Measurements from ENCODE around the gene CHD3. TPM values are rescaled to one million over a fixed set of nuclear protein-coding genes. Genes with fewer than 3 reads are reported as not detected.

Gene CHD3
- total and polyA plus RNA-seq, 2 donors (not counting 1 experiment from before 2014, with no cell fraction given) = 68.1 to 69.1 TPM

DNA sequence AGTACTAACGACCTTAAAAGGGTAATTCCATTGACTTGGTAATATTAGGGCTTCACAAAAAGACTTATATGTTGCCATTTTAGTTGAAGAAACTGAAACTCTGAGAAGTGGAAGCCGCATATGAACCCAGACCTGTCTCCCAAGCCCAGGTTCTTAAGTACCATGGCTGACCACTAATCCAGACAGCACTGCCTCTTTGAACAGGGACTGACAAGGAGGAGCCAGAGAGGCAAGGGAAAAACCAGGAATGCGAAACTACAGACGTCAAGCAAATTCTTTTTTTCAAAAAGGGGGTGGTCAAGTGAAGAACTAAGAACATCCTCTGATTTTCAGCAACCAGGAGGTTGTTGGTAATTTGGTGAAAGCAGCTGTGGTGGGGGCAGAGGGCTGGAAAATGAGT lies 15.5 kb upstream of the CHD3 start:
- no peaks in the 10 kb centered on the region for H3K27me3 Mint-ChIP-seq
- peaks cover 0 to 7% of the 10 kb centered on the region in 2 donors for H3K4me1 ChIP-seq (ENCODE audit: control insufficient read depth in 2 of 2, insufficient read depth in 2 of 2, low read length in 2 of 2)
- no peaks in the 10 kb centered on the region for H3K27me3 ChIP-seq (replicated peaks in 1 of 4; ENCODE audit: control extremely low read depth in 1 of 4, control insufficient read depth in 3 of 4, insufficient read depth in 4 of 4, low read length in 3 of 4)
- no peak overlapping the region for H3K4me2 ChIP-seq (replicated peaks; ENCODE audit: low read depth, low read length, poor library complexity, severe bottlenecking)
- ATAC-seq (ENCODE audit: low read depth) = no peak
- TF ChIP-seq EZH2 (IDR thresholded peaks at IDR 0.05; ENCODE audit: borderline replicate concordance, insufficient read depth, low read depth, low read length, poor library complexity, severe bottlenecking) = no peak
- TF ChIP-seq, protein P1, sequence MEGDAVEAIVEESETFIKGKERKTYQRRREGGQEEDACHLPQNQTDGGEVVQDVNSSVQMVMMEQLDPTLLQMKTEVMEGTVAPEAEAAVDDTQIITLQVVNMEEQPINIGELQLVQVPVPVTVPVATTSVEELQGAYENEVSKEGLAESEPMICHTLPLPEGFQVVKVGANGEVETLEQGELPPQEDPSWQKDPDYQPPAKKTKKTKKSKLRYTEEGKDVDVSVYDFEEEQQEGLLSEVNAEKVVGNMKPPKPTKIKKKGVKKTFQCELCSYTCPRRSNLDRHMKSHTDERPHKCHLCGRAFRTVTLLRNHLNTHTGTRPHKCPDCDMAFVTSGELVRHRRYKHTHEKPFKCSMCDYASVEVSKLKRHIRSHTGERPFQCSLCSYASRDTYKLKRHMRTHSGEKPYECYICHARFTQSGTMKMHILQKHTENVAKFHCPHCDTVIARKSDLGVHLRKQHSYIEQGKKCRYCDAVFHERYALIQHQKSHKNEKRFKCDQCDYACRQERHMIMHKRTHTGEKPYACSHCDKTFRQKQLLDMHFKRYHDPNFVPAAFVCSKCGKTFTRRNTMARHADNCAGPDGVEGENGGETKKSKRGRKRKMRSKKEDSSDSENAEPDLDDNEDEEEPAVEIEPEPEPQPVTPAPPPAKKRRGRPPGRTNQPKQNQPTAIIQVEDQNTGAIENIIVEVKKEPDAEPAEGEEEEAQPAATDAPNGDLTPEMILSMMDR (IDR thresholded peaks at IDR 0.05) = no peak
- no peak overlapping the region for H2AFZ ChIP-seq (ENCODE audit: insufficient read depth, low read depth, low read length, poor library complexity, severe bottlenecking)
- H3K4me3 Mint-ChIP-seq = no peak overlapping the region
- intact Hi-C loops (cut with micrococcal nuclease) = no loop called here
- ChIA-PET CTCF (interaction anchor here (0.6 kb wide), 1 partner anchor 636 kb away, joined by 3 read pairs; no protein-coding TSS in a partner anchor), POLR2A (no interaction called here)
- H3K9me3 ChIP-seq (ENCODE audit: control extremely low read depth in 1 of 3, control insufficient read depth in 2 of 3, insufficient read depth in 1 of 3, low read length in 2 of 3) = no peaks in the 10 kb centered on the region
- H3K36me3 ChIP-seq (replicated peaks in 1 of 2; ENCODE audit: control extremely low read depth in 1 of 2, control insufficient read depth in 1 of 2, extremely low read depth in 1 of 2, insufficient read depth in 2 of 2, low read length in 1 of 2) = no peaks in the 10 kb centered on the region
- H3K27ac Mint-ChIP-seq = no peak overlapping the region
- WGBS (ENCODE audit: insufficient coverage) = 93% methylated on average over 2 of the region's 4 CpGs
- H3K27ac ChIP-seq (ENCODE audit: low read length in 2 of 2) = no peak overlapping the region
- no peaks in the 10 kb centered on the region for H3K9me3 Mint-ChIP-seq (ENCODE audit: insufficient read depth)
- no peak overlapping the region for H3K9ac ChIP-seq (ENCODE audit: low read length)
- no peak overlapping the region for H3K4me3 ChIP-seq (ENCODE audit: control extremely low read depth in 1 of 5, extremely low read depth in 1 of 5, insufficient read depth in 1 of 5, low read depth in 2 of 5, low read length in 4 of 5)
- H4K20me1 ChIP-seq (ENCODE audit: control insufficient read depth, insufficient read depth, low read length, poor library complexity, severe bottlenecking) = no peaks in the 10 kb centered on the region
- DNase-seq = no peak
- no peaks in the 10 kb centered on the region for H3K79me2 ChIP-seq (ENCODE audit: control insufficient read depth, insufficient read depth, low read length)
- peaks cover 6% of the 10 kb centered on the region for H3K4me1 Mint-ChIP-seq

DNA sequence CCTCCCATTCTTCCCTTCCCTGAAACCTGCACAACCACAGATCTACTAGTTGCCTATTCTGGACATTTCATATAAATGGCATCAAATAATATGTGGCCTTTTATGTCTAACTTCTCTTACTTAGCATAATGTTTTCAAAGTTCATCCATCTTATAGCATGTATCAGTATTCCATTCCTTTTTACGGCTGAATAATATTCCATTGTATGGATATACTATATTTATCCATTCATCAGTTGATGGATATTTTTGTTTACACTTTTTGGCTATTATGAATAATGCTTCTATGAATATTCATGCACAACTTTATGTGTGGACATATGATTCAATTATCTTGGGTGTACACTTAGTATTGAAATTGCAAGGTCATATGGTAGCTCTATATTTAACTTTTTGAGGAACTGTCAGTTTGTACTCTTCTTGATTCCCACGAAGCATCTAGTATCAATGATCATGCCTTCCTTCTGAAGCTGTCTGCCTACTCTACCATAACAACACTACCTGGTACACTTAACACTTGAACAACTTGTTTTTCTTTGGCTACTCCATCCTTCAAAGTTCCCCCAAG lies 12.7 kb upstream of the CHD3 start:
- POLR2A ChIA-PET = no interaction called here
- 40% methylated on average over 1 of the region's 2 CpGs for WGBS (ENCODE audit: insufficient coverage)
- H3K9me3 ChIP-seq (ENCODE audit: control extremely low read depth in 1 of 3, control insufficient read depth in 2 of 3, insufficient read depth in 1 of 3, low read length in 2 of 3) = no peaks in the 10 kb centered on the region
- no peak overlapping the region for H2AFZ ChIP-seq (ENCODE audit: insufficient read depth, low read depth, low read length, poor library complexity, severe bottlenecking)
- no peaks in the 10 kb centered on the region for H3K9me3 Mint-ChIP-seq (ENCODE audit: insufficient read depth)
- DNase-seq (no peak), ATAC-seq (ENCODE audit: low read depth) (no peak)
- no peak for TF ChIP-seq EZH2 (IDR thresholded peaks at IDR 0.05; ENCODE audit: borderline replicate concordance, insufficient read depth, low read depth, low read length, poor library complexity, severe bottlenecking)
- TF ChIP-seq, protein P1 (IDR thresholded peaks at IDR 0.05) = no peak
- H3K36me3 ChIP-seq (replicated peaks in 1 of 2; ENCODE audit: control extremely low read depth in 1 of 2, control insufficient read depth in 1 of 2, extremely low read depth in 1 of 2, insufficient read depth in 2 of 2, low read length in 1 of 2) = no peaks in the 10 kb centered on the region
- peaks cover 5% of the 10 kb centered on the region for H3K79me2 ChIP-seq (ENCODE audit: control insufficient read depth, insufficient read depth, low read length)
- intact Hi-C loops (cut with micrococcal nuclease) = no loop called here
- H3K27me3 ChIP-seq (replicated peaks in 1 of 4; ENCODE audit: control extremely low read depth in 1 of 4, control insufficient read depth in 3 of 4, insufficient read depth in 4 of 4, low read length in 3 of 4) = no peaks in the 10 kb centered on the region
- no peak overlapping the region for H3K27ac Mint-ChIP-seq
- H4K20me1 ChIP-seq (ENCODE audit: control insufficient read depth, insufficient read depth, low read length, poor library complexity, severe bottlenecking) = no peaks in the 10 kb centered on the region
- peaks cover 10 to 19% of the 10 kb centered on the region in 2 donors for H3K4me1 ChIP-seq (ENCODE audit: control insufficient read depth in 2 of 2, insufficient read depth in 2 of 2, low read length in 2 of 2)
- H3K9ac ChIP-seq (ENCODE audit: low read length) = no peak overlapping the region
- no peak overlapping the region for H3K27ac ChIP-seq (ENCODE audit: low read length in 2 of 2)
- no peaks in the 10 kb centered on the region for H3K27me3 Mint-ChIP-seq
- no peak overlapping the region for H3K4me3 ChIP-seq (ENCODE audit: control extremely low read depth in 1 of 5, extremely low read depth in 1 of 5, insufficient read depth in 1 of 5, low read depth in 2 of 5, low read length in 4 of 5)
- no peak overlapping the region for H3K4me2 ChIP-seq (replicated peaks; ENCODE audit: low read depth, low read length, poor library complexity, severe bottlenecking)
- H3K4me1 Mint-ChIP-seq = peaks cover 6% of the 10 kb centered on the region
- no peak overlapping the region for H3K4me3 Mint-ChIP-seq
- CTCF ChIA-PET = interaction anchor here (0.7 to 2.2 kb wide), 7 partner anchors 8 to 114 kb away, joined by 3 to 9 read pairs (median 3); partner anchors contain the start of genes NAA38 and RNF227

All from B cell (primary cell).